HCT116 (cell line): Measurements from ENCODE around the gene PCDH1. TPM values are rescaled to one million over a fixed set of nuclear protein-coding genes. Genes with fewer than 3 reads are reported as not detected.

Source experiments
- ATAC-seq: fragments of 200-7000 bp; cut with Tn5 transposase; 2 replicates; pipeline ENCODE4 v1.9.1; 2020; ENCODE audit warnings: mild to moderate bottlenecking, moderate library complexity
- BruUV-seq: library from RNA; stranded (reverse); fragments of 400-500 nt; replicated peaks from 2 replicates; lab custom pipeline; 2021; lab: Mats Ljungman, UMichigan
- CTCF ChIA-PET: fragments of 300-600 bp; sonication (Branson Sonifier 250); formaldehyde crosslinking; loops from one replicate; lab custom pipeline; 2021; ENCODE audit warnings: antibody characterized with exemption; lab: Charles Lee
- POLR2A ChIA-PET: fragments of 300-600, 350-600 bp; sonication (Branson Sonifier 250); formaldehyde crosslinking; loops from one replicate; lab custom pipeline; 2021; ENCODE audit warnings: antibody characterized with exemption; lab: Charles Lee
- RAD21 ChIA-PET, 2 experiments: fragments of 300-600 bp; sonication (Branson Sonifier 250); formaldehyde crosslinking; loops; one replicate each; lab custom pipeline; 2023; ENCODE audit warnings: low total read pairs in 2 of 2; ENCODE audit not compliant: uncharacterized antibody in 2 of 2, unreplicated experiment in 2 of 2, low non-redundant PET in 1 of 2; lab: Charles Lee
- DNase-seq: peaks from one replicate; pipeline ENCODE4 v3.0.0-alpha.2; 2010; ENCODE audit warnings: low read depth, low spot score
- H2AFZ ChIP-seq: fragments of 200-600 bp; shearing (Covaris generic), sonication (generic); 2 replicates; pipeline ENCODE4 v1.6.1; 2017; ENCODE audit warnings: low read depth, mixed run types, mixed read lengths, antibody characterized with exemption, low read length; ENCODE audit not compliant: poor library complexity, severe bottlenecking
- H3K27ac ChIP-seq: 2 replicates; pipeline ENCODE4 v1.5.1; 2012; ENCODE audit warnings: low read depth, low read length
- H3K27me3 ChIP-seq: fragments of 200-600 bp; sonication (generic); 2 replicates; pipeline ENCODE4 v1.6.1; 2016; ENCODE audit warnings: mixed run types, low read length, mixed read lengths; ENCODE audit not compliant: insufficient read depth
- H3K36me3 ChIP-seq, 2 experiments: fragments of 200-500 bp in 1 of 2; fragments of 200-600 bp in 1 of 2; sonication (Bioruptor generic) in 1 of 2; sonication (generic) in 1 of 2; 2 replicates each; pipeline versions ENCODE4 v1.5.1 to v1.6.1; 2014 to 2016; ENCODE audit warnings: low read length in 2 of 2, inconsistent platforms in 1 of 2, mixed read lengths in 1 of 2, mixed run types in 1 of 2; ENCODE audit not compliant: insufficient read depth in 2 of 2, control insufficient read depth in 1 of 2
- H3K4me1 ChIP-seq, 2 experiments: fragments of 200-600 bp in 1 of 2; sonication (generic) in 1 of 2; 2 replicates each; pipeline versions ENCODE4 v1.5.1 to v1.6.1; 2012 to 2017; ENCODE audit warnings: low read length in 2 of 2, inconsistent platforms in 1 of 2, mild to moderate bottlenecking in 1 of 2, mixed read lengths in 1 of 2, mixed run types in 1 of 2, moderate library complexity in 1 of 2; ENCODE audit not compliant: insufficient read depth in 2 of 2, control insufficient read depth in 1 of 2
- H3K4me2 ChIP-seq: fragments of 200-600 bp; sonication (generic); 2 replicates; pipeline ENCODE4 v1.6.1; 2017; ENCODE audit warnings: mixed run types, low read length, mixed read lengths
- H3K4me3 ChIP-seq, 2 experiments: fragments of 200-600 bp in 1 of 2; sonication (generic) in 1 of 2; replicated peaks in 1 of 2; 2 replicates each; pipeline ENCODE4 v1.5.1; 2011 to 2016; ENCODE audit warnings: low read length in 2 of 2, control low read depth in 1 of 2, low read depth in 1 of 2, mild to moderate bottlenecking in 1 of 2, mixed read lengths in 1 of 2, mixed run types in 1 of 2
- H3K79me2 ChIP-seq: fragments of 200-600 bp; sonication (generic); 2 replicates; pipeline ENCODE4 v1.6.1; 2017; ENCODE audit warnings: mild to moderate bottlenecking, mixed run types, low read length, moderate library complexity, mixed read lengths; ENCODE audit not compliant: insufficient read depth
- H3K9ac ChIP-seq: fragments of 200-600 bp; sonication (generic); 2 replicates; pipeline ENCODE4 v1.6.1; 2016; ENCODE audit warnings: low read length, mixed read lengths
- H3K9me2 ChIP-seq: fragments of 200-600 bp; sonication (generic), shearing (Covaris generic); 2 replicates; pipeline ENCODE4 v1.6.1; 2017; ENCODE audit warnings: mixed run types, mild to moderate bottlenecking, moderate library complexity; ENCODE audit not compliant: insufficient read depth
- H3K9me3 ChIP-seq, 2 experiments: fragments of 200-500 bp in 1 of 2; fragments of 200-600 bp in 1 of 2; sonication (Bioruptor generic) in 1 of 2; sonication (generic) in 1 of 2; 2 replicates each; pipeline ENCODE4 v1.6.1; 2014 to 2017; ENCODE audit warnings: low read length in 2 of 2, mixed read lengths in 2 of 2, inconsistent platforms in 1 of 2, low read depth in 1 of 2, mild to moderate bottlenecking in 1 of 2, mixed run types in 1 of 2, moderate library complexity in 1 of 2; ENCODE audit not compliant: control insufficient read depth in 1 of 2, insufficient read depth in 1 of 2
- H4K20me1 ChIP-seq: fragments of 200-600 bp; sonication (generic), shearing (Covaris generic); 2 replicates; pipeline ENCODE4 v1.6.1; 2017; ENCODE audit warnings: mixed run types, mild to moderate bottlenecking, moderate library complexity; ENCODE audit not compliant: insufficient read depth
- CBX3 ChIP-seq: IDR thresholded peaks from 2 replicates; pipeline ENCODE4 v1.6.1; 2012; ENCODE audit warnings: low read depth
- CTCF ChIP-seq, 3 experiments: fragments of 200-600 bp in 1 of 3; sonication (generic) in 1 of 3; IDR thresholded peaks in 2 of 3; conservative IDR thresholded peaks in 1 of 3; 2 replicates each; pipeline ENCODE4 v1.5.1; 2012 to 2017; ENCODE audit warnings: low read depth in 2 of 3, low read length in 2 of 3, antibody characterized with exemption in 1 of 3, borderline replicate concordance in 1 of 3, control low read depth in 1 of 3, mild to moderate bottlenecking in 1 of 3, mixed read lengths in 1 of 3, mixed run types in 1 of 3, moderate library complexity in 1 of 3; ENCODE audit not compliant: insufficient read depth in 1 of 3
- EGR1 ChIP-seq: IDR thresholded peaks from 2 replicates; pipeline ENCODE4 v1.6.1; 2012; ENCODE audit warnings: low read depth
- EZH2 ChIP-seq: fragments of 200-600 bp; sonication (generic); IDR thresholded peaks from 2 replicates; pipeline ENCODE4 v1.6.1; 2017; ENCODE audit warnings: antibody characterized with exemption, mixed run types
- EZH2phosphoT487 ChIP-seq: fragments of 200-600 bp; IDR thresholded peaks from 2 replicates; pipeline ENCODE4 v1.6.1; 2018; ENCODE audit warnings: antibody characterized with exemption, borderline replicate concordance
- MAX ChIP-seq: IDR thresholded peaks from 2 replicates; pipeline ENCODE4 v1.6.1; 2012
- REST ChIP-seq: IDR thresholded peaks from 2 replicates; pipeline ENCODE4 v1.6.1; 2012; ENCODE audit warnings: low read depth
- SP1 ChIP-seq: IDR thresholded peaks from 2 replicates; pipeline ENCODE4 v1.6.1; 2012; ENCODE audit warnings: low read depth
- ZBTB33 ChIP-seq: IDR thresholded peaks from 2 replicates; pipeline ENCODE4 v1.6.1; 2011; ENCODE audit warnings: mild to moderate bottlenecking, low read length, moderate library complexity; ENCODE audit not compliant: insufficient replicate concordance; ENCODE audit errors: extremely low read depth
- intact Hi-C: fragments of 100-400 bp; cut with micrococcal nuclease; formaldehyde crosslinking; loops from 2 replicates; pipeline ENCODE4 v1.10.0; 2022
- total RNA-seq: library from RNA; stranded (reverse); gene quantifications from one replicate; pipeline ENCODE4 v1.2.1, GENCODE V29; 2021; ENCODE audit not compliant: unreplicated experiment

Gene PCDH1
- total RNA-seq, 1 experiment from 2014 or later: 24.2 TPM

- Histone ChIP-seq H3K79me2 (no peaks in the 10 kb centered on the region), H3K9ac (no peak overlapping the region), H4K20me1 (no peaks in the 10 kb centered on the region), H3K4me1 (no peaks in the 10 kb centered on the region; a peak in 1 of 4 replicates), H3K27me3 (peaks cover 5% of the 10 kb centered on the region; the same call in 1 of the 2 replicates), H3K27ac (no peak overlapping the region), H2AFZ (no peak overlapping the region), H3K36me3 (no peaks in the 10 kb centered on the region), H3K9me2 (no peaks in the 10 kb centered on the region), H3K4me2 (no peak overlapping the region), H3K4me3 (no peak overlapping the region), H3K9me3 (no peaks in the 10 kb centered on the region)
- BruUV-seq: no TSS peak
- ATAC-seq (peak; percentile 69), DNase-seq (no peak)
- POLR2A ChIA-PET: no interaction called here
- CTCF ChIA-PET: interaction anchor here (0.7 to 2.3 kb wide), 7 partner anchors 8 to 119 kb away, joined by 3 to 6 read pairs (median 6); no protein-coding TSS in a partner anchor
- RAD21 ChIA-PET: no interaction called here
- intact Hi-C loops: no loop called here
- TF ChIP-seq CTCF (IDR thresholded peaks at IDR 0.05 in 2 of 3, conservative IDR thresholded peaks at IDR 0.05 in 1 of 3; ENCODE audit: borderline replicate concordance in 1 of 3, insufficient read depth in 1 of 3, low read depth in 2 of 3, low read length in 2 of 3) (peak; percentile 13 to 88 (median 81); a peak in 5 of 6 replicates), EGR1 (no peak)
- TF ChIP-seq, all 23 proteins: peak for 1
These were observed 66.7 kb downstream of the PCDH1 start for GRCh38 chr5:141811287-141812155.

- no peak for DNase-seq
- RAD21 ChIA-PET: no interaction called here
- CTCF ChIA-PET: interaction anchor here (1.0 to 1.5 kb wide), 3 partner anchors 11 to 94 kb away, joined by 3 to 6 read pairs (median 4); no protein-coding TSS in a partner anchor
- ATAC-seq: no peak
- Histone ChIP-seq H4K20me1 (no peaks in the 10 kb centered on the region), H3K4me1 (no peaks in the 10 kb centered on the region; a peak in 1 of 4 replicates), H3K4me2 (no peak overlapping the region), H3K9me3 (no peaks in the 10 kb centered on the region), H3K79me2 (no peaks in the 10 kb centered on the region), H3K27me3 (peaks cover 5% of the 10 kb centered on the region; the same call in 1 of the 2 replicates), H3K9me2 (no peaks in the 10 kb centered on the region), H2AFZ (no peak overlapping the region), H3K27ac (no peak overlapping the region), H3K4me3 (no peak overlapping the region), H3K9ac (no peak overlapping the region), H3K36me3 (no peaks in the 10 kb centered on the region)
- BruUV-seq: no TSS peak
- POLR2A ChIA-PET: no interaction called here
- intact Hi-C loops: no loop called here
- no peak for TF ChIP-seq EZH2
- no peak for TF ChIP-seq CBX3
- TF ChIP-seq MAX: no peak
- no peak for TF ChIP-seq REST
- TF ChIP-seq SP1: no peak
- no peak for TF ChIP-seq ZBTB33
- TF ChIP-seq EGR1: no peak
- TF ChIP-seq EZH2phosphoT487: no peak
These were observed 67.5 kb downstream of the PCDH1 start for GRCh38 chr5:141810702-141811101.
